Uterus (tissue), 2 donors: ENCODE measurements around the gene DDX4.

Source experiments
- POLR2A ChIP-seq, 2 donors: fragments of 450-650 bp; IDR thresholded peaks; one replicate each; pipeline ENCODE4 v1.6.1; 2016; ENCODE audit warnings: antibody characterized with exemption in 2 of 2, mild to moderate bottlenecking in 1 of 2, moderate library complexity in 1 of 2
- TF ChIP-seq, protein P1 (sequence below), 4 experiments: fragments of 200-600 bp in 2 of 4; fragments of 450-650 bp in 2 of 4; sonication (generic) in 2 of 4; IDR thresholded peaks; one replicate each; pipeline ENCODE4 v1.5.1; 2016 to 2019; ENCODE audit warnings: antibody characterized with exemption in 4 of 4, mild to moderate bottlenecking in 2 of 4, moderate library complexity in 1 of 4

DNA sequence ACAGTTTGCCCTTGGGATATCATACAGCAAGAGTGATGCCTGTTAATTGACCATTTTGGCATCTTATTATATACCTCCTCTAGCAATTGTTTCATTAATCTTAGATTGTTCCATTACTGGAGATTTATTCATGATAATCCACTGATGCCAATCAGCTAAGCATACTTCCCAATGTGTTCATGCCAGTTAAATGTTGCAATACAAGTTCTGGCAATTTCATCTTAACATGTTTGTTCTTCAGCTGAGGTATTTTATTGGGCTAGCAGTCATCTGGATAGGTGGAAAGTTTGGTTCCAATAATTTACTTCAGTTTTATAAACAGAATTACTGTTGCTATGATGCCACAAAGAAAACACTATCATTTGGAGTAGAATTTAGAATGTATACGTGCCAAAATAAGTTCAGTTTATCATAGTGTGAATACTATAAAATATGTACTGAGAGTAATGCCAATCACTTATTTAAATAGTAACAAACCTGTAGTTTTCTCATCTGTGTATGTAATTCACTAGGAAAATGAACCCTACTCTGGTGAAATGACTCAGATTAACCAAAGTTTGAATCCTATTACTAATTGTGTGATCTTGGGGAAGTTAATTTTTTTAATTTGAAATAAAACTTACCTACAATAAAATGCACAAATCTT, 85.4 kb downstream of the DDX4 start:
- TF ChIP-seq, protein P1, sequence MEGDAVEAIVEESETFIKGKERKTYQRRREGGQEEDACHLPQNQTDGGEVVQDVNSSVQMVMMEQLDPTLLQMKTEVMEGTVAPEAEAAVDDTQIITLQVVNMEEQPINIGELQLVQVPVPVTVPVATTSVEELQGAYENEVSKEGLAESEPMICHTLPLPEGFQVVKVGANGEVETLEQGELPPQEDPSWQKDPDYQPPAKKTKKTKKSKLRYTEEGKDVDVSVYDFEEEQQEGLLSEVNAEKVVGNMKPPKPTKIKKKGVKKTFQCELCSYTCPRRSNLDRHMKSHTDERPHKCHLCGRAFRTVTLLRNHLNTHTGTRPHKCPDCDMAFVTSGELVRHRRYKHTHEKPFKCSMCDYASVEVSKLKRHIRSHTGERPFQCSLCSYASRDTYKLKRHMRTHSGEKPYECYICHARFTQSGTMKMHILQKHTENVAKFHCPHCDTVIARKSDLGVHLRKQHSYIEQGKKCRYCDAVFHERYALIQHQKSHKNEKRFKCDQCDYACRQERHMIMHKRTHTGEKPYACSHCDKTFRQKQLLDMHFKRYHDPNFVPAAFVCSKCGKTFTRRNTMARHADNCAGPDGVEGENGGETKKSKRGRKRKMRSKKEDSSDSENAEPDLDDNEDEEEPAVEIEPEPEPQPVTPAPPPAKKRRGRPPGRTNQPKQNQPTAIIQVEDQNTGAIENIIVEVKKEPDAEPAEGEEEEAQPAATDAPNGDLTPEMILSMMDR (IDR thresholded peaks at IDR 0.05): no peak
- TF ChIP-seq POLR2A (IDR thresholded peaks at IDR 0.05): no peak
